GM21717 (cell line): Measurements from ENCODE around the gene DOK3.

Experiments
- ATAC-seq: cut with Tn5 transposase; IDR thresholded peaks from one replicate; pipeline ENCODE4 v1.9.1; 2021; ENCODE audit warnings: mild to moderate bottlenecking, moderate library complexity; ENCODE audit not compliant: unreplicated experiment

Gene DOK3

DNA sequence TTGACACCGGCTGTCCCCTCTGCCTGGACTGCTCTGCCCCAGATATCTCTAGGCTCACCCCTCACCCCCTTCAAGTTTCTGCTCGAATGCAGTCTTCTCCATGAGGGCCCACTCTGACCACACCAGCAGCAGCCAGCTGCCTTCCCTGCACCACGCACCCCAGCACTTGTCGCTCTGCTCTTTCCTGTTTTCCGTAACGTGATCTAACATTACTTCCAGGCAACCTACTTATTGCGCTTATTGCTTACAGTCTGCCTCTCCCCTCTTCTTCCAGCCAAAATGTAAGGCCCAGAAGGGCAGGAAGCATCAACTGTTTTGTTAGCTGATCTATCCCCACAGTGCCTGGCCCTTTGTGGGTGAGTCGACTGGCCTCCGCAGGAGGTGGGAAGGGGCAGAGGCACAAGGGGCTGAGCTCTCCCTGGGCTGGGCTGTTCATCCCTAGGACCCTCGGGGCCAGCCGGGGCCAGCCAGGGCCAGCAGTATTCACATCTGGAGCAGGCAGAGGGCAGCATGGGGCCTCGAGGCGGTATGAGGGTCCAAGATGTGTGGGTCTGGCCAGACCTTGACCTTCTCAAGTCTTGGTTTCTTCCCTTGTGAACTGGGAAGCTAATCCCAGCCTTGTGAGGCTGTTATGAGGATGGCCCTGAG lies 24.6 kb downstream of the DOK3 start:
- ATAC-seq, result no peak

GRCh38 chr5:177483994-177484901 lies 25.4 kb downstream of the DOK3 start:
- ATAC-seq, result no peak

- ATAC-seq, result no peak
These were observed 26.6 kb downstream of the DOK3 start for GRCh38 chr5:177483042-177483441.

DNA sequence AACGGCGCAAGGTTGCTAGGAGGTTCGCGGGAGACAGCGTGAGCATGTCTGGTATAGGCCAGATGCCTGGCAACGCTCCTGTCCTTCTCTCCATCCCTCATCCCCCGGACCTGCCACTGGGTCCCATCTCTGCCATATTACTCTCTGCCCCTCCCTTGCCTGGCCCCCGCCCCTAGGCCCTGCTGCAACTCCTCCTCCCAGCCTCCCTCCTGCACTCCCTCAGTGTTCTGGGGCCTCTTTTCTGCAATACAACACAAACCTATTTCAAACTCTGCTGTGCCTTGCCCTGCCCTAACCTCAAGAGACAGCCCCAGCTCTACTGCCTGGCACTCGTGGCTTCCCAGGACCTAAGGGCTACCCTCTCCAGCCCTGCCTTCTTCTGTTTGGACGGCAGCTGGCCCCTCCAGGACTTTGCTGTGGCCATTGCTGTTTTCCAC lies 27.2 kb downstream of the DOK3 start:
- ATAC-seq, result no peak

- no peak for ATAC-seq
These were observed 29.9 kb downstream of the DOK3 start for GRCh38 chr5:177479774-177480173.

DNA sequence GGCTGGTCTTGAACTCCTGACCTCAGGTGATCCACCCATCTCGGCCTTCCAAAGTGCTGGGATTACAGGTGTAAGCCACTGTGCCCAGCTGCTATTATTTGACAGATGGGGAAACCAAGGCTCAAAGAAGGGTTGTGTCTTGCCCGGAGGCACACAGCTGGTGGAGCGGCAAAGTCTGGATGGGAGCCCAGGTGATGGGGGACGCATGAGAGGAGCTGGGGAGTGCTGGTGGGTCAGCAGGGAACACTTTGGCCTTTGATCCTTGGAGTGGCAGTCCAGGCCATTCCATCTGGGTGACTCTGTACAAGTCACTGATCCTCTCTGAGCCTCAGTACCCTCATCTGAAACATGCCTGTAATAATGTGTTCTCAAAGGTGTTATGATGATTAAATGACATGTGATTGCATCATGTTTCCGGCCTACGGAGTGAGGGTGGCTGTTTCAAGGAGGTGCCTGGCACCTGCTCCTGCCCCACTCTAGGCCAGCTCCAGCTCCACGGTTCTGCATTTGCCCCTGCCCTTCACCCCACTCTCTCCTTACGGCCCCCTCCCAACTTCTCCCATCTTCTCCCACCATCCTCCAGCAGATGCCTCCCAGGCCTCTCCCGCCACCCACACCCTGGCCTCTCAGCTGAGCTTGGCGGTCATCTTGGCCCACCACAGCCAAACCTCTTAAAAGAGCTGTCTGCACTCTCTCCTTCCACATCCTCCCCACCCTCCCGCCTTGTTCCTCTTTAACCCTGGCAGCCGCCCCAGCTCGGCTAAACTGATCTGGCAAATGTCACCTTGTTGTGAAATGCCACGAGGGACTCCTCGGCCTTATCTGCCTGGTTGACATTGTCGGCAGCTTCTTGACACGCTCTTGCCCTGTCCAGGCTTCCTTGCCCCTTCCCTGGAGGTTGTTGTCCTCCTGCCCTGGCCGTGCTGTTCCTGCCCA lies 30.6 kb downstream of the DOK3 start:
- no peak for ATAC-seq

GRCh38 chr5:177477701-177478477 lies 31.7 kb downstream of the DOK3 start:
- no peak for ATAC-seq

- ATAC-seq, result no peak
These were observed 32.9 kb downstream of the DOK3 start for GRCh38 chr5:177476531-177477233.

GRCh38 chr5:177475563-177476427 lies 33.8 kb downstream of the DOK3 start:
- no peak for ATAC-seq

DNA sequence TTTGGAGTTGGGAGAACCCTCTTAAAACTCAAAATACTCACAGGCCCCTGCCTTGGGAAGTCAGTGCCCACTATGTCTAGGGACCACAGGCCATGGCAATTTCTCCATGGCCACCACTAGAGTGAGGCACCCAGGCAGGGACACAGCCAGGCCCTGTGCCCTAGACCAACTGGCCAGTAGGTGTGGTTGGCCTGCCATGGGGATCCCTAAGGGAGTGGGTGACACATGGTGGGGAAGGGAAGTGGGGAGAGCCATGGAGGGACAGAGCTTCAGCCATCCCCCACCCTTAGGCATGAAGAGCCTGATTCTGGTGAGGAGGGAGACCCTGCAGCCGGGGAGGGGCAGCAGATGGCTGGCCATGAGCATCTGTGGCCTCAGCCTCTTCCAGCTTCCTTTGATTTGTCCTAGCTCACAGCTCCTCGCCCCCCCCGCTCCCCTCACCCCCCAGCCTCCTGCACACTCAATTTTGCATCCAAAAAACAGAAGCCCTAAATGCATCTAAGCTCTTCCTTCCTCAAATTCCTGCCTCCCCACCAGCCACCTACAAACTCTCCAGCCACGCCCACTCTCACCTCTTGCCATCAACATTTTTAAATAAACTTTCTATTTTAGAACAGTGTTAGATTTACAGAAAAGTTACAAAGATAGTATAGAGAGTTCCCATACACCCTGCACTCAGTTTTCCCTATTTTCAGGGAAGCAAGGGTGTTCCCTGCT lies 34.6 kb downstream of the DOK3 start:
- ATAC-seq, result no peak

DNA sequence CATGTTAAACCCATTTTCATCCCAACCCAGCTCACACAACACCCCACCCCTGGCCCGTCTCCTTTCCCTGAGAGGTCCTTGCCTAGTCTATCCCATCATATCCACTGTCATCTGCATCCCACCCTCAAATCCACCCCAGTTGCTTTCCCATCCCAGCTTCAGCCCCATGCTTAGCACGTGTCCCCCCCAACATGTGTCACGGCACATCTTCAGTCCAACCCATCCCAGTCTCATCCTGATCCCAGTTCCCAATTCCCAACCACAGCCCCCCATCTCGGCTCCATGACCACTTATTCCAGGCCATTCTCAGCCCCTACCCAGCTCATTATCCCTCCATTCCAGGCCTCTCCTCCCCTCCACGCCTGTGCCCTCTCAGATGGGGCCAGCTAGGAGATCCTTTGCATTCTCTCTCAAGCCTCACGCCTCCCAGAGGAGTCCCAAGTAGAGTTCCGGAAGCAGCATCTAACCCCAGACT lies 35.6 kb downstream of the DOK3 start:
- no peak for ATAC-seq

DNA sequence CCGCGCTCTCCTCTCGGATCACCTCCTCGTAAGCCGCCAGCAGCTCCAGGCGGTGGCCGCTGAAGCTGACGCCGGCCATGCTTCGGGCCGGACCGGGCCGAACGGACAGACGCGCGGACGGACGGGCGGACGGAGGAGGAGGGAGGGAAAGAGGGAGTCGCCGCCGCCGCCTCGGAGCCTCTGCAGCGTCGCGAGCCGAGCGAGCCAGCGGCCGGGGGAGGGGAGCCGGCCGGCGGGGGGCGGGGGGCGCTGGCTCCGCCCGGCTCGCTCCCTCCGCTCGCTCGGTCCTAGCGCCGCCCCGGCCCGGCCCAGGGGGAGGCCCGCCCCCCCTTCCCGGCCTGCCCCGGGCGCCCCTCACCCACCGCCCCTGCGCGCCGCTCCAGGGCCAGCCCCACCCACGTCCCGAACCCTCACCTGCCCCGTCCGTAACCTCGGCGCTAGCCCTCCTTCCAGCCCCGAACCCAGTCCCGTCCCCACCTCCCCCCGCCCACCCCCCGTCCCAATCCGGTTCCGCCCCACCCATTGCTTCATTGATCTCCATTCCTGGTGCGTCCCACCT lies 36.1 kb downstream of the DOK3 start, which contains the start of gene DBN1:
DBN1 (minus strand) TSS at position 192 of the 559 bp plus-strand sequence; CDS start at position 79, 113 bp downstream.
- no peak for ATAC-seq

DNA sequence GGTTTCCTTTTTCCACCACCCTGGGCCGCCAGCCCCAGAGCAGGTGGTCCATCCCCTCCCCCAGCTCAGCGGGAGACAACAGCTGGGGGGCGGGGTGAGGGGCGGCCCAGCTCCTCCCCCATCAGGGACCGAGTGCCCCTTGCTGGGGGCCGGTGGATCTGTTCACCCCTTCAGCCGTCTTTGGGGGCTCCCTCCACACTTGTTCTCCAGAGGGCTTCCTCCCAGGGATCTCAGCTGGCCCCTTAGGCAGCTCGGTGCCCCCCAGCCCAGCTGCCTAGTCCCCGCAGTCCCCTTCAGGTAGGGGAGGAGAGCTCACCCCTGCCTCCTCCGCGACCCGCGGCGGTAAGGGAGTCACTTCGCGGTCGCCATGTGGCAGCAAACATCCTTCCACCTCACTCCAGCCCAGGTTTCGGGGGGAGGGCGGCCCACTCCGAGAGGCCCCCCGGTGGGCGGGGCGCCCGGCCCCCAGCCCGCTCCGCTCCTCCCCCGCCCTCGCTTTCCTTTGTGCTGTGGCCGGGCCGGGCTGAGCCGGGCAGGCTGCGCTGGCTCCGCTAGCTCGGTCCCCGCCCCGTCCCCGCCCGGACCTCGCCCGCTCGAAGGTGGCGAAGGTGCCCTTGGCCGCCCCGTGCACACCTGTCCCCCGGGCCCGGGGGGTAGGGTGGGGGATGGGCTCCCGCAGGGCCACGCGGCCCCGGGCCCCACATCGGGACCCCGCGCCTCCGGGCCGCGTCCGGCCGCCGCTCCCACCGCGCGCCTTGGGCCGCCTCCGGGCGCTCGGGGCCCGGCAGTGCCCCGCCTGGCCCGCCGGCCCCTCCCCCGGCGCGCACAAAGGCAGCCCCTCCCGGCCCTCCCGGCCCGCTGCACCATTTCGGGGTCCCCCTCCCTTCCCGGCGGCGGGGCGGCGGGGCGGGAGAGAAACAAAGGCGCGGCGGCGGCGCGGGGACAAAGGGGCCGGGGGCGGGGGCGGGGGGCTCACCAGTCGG lies 36.9 kb downstream of the DOK3 start:
- ATAC-seq, result no peak

GRCh38 chr5:177471610-177472356 lies 37.8 kb downstream of the DOK3 start:
- ATAC-seq, result no peak

DNA sequence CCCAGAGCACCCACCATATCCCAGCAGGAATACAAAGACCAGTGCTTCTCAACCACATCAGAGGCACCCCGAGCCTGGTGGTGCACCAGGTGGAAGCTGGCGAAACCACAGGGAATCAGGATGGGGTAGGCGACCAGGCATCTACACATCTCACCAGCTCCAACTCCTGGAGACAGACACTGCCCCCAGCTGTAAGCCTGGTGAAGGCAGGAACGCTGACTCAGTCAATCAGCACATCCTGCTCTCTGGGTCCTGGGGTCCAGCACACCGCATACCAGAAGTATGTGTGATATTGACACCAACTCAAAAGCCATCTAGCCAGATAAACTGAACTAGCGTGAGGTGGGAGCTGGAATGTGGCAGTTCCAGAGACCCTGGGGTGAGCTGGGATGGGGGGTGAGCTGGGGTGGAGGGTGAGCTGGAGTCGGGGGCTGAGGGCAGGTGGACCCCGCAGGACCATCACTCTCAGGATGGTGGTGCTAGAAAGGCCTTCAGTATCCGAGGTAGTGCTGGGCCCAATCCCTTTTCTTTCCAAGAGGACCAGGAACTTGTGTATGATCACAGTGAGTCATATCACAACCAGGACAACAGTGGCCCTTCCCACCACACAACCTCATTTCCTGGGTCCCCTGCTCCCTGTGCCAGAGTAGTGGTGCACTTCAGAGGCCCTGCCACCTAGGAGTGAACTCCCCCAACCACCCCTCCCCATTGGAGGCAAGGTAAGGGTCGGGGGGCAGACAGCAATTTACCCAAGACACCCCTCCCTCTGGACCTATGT lies 38.7 kb downstream of the DOK3 start:
- no peak for ATAC-seq
